Hepatocyte (in vitro differentiated cells): Measurements from ENCODE around the gene APOA4. TPM values are rescaled to one million over a fixed set of nuclear protein-coding genes. Genes with fewer than 3 reads are reported as not detected.
A peak's percentile ranks its signal among the peaks of the same experiment; 100 is the strongest.

Source experiments
- DNase-seq: peaks from one replicate; pipeline ENCODE4 v3.0.0-alpha.2; 2016; ENCODE audit warnings: low spot score
- H2AFZ ChIP-seq: fragments of 200-600 bp; sonication (generic); 2 replicates; pipeline ENCODE4 v1.6.0; 2016; ENCODE audit warnings: antibody characterized with exemption, mild to moderate bottlenecking
- H3K27ac ChIP-seq: fragments of 200-600 bp; sonication (generic); 2 replicates; pipeline ENCODE4 v1.5.1; 2016; ENCODE audit warnings: mild to moderate bottlenecking
- H3K27me3 ChIP-seq: fragments of 200-600 bp; sonication (generic); 2 replicates; pipeline ENCODE4 v1.6.1; 2016
- H3K36me3 ChIP-seq: fragments of 200-600 bp; sonication (generic); replicated peaks from 2 replicates; pipeline ENCODE4 v1.5.1; 2016; ENCODE audit warnings: low read depth; ENCODE audit not compliant: insufficient read depth
- H3K4me1 ChIP-seq: fragments of 200-600 bp; sonication (generic); 2 replicates; pipeline ENCODE4 v1.5.1; 2016; ENCODE audit warnings: mild to moderate bottlenecking, moderate library complexity; ENCODE audit not compliant: insufficient read depth
- H3K4me2 ChIP-seq: fragments of 200-600 bp; sonication (generic); 2 replicates; pipeline ENCODE4 v1.6.0; 2016
- H3K4me3 ChIP-seq: fragments of 200-600 bp; sonication (generic); 2 replicates; pipeline ENCODE4 v1.5.1; 2016; ENCODE audit warnings: mild to moderate bottlenecking
- H3K79me2 ChIP-seq: fragments of 200-600 bp; sonication (generic); 2 replicates; pipeline ENCODE4 v1.6.0; 2017; ENCODE audit warnings: mild to moderate bottlenecking
- H3K9me2 ChIP-seq: fragments of 200-600 bp; sonication (generic); replicated peaks from 2 replicates; pipeline ENCODE4 v1.6.0; 2017; ENCODE audit warnings: mild to moderate bottlenecking; ENCODE audit not compliant: insufficient read depth
- H3K9me3 ChIP-seq: fragments of 200-600 bp; sonication (generic); 2 replicates; pipeline ENCODE4 v1.5.1; 2016; ENCODE audit warnings: low read depth, mild to moderate bottlenecking
- H4K20me1 ChIP-seq: fragments of 200-600 bp; sonication (generic); 2 replicates; pipeline ENCODE4 v1.6.0; 2016; ENCODE audit warnings: mild to moderate bottlenecking; ENCODE audit not compliant: insufficient read depth, poor library complexity, severe bottlenecking
- EZH2 ChIP-seq: fragments of 200-600 bp; sonication (generic); IDR thresholded peaks from 2 replicates; pipeline ENCODE4 v1.6.1; 2016; ENCODE audit warnings: antibody characterized with exemption, mild to moderate bottlenecking, borderline replicate concordance
- EZH2phosphoT487 ChIP-seq: fragments of 200-600 bp; sonication (generic); IDR thresholded peaks from one replicate; pipeline ENCODE4 v1.6.1; 2018; ENCODE audit warnings: antibody characterized with exemption, mild to moderate bottlenecking, low read depth, moderate library complexity; ENCODE audit not compliant: unreplicated experiment, severe bottlenecking
- WGBS: methylation state at CpG from one replicate; pipeline ENCODE4 v1.1.6; 2016; ENCODE audit warnings: low lambda C conversion rate; ENCODE audit errors: missing lambda C conversion rate; 5-methylcytosine and 5-hydroxymethylcytosine counted together
- polyA plus RNA-seq: library from polyadenylated mRNA; unstranded; fragments of >200 nt; fragmentation: Nextera tagmentation; extraction: Ambion mirVana; gene quantifications from 2 replicates; pipeline ENCODE4 v1.2.1, GENCODE V29; 2016
- total RNA-seq: library from RNA; depleted of rRNA; stranded (reverse); fragments of >200 nt; gene quantifications from 2 replicates; pipeline ENCODE4 v1.2.3, GENCODE V29; 2014
- TF ChIP-seq, protein P1 (sequence below): fragments of 200-600 bp; sonication (generic); IDR thresholded peaks from 2 replicates; pipeline ENCODE4 v1.5.1; 2016; ENCODE audit warnings: antibody characterized with exemption, mild to moderate bottlenecking; ENCODE audit not compliant: poor library complexity

Gene APOA4
- total and polyA plus RNA-seq, 2 experiments from 2014 or later, result 810 to 1,133 TPM

DNA sequence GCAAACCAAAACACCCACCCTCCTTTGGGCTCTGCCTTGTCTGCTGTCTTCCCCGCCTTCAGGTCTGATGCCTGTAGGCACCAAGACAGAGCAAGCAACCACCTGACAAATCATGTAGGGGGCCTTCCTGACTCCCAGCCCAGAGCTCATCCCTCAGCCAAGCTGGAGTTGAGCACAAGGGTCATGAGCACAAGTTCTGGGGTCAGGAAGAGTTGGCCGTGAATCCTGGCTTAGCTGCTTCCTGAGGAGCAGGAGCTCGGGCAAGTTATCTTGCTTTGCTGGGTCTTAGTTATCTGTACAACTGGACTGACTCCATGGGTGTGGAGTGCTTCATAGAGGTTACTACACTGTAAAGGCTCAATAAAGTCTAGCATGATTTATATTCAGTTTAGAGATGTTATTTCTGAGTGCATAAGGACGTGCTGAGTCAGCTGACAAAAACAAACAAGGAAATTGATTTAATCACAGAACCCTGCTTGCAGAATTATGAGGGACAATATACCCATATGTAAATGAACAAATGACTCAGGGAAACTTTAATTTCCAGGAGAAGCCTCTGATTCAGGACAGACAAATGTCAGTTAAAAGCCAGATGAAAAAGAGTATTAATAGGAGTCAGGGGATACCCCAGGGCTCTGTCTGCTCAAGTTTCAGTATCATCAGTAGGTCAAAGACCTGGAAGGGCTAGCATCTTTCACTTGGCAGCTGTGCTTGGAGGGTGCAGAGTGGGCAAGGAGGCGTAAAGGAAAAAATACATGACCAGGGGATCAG, 29.3 kb upstream of the APOA4 start:
- Histone ChIP-seq H3K79me2 (no peaks in the 10 kb centered on the region), H3K36me3 (no peaks in the 10 kb centered on the region), H3K4me3 (no peak overlapping the region), H3K4me1 (peaks cover 29% of the 10 kb centered on the region), H2AFZ (no peak overlapping the region), H3K9me2 (no peaks in the 10 kb centered on the region), H3K4me2 (peak overlapping the region; percentile 21), H3K27ac (peak overlapping the region; percentile 78), H4K20me1 (no peaks in the 10 kb centered on the region), H3K9me3 (no peaks in the 10 kb centered on the region), H3K27me3 (no peaks in the 10 kb centered on the region)
- TF ChIP-seq EZH2 (no peak), EZH2phosphoT487 (no peak)
- TF ChIP-seq, protein P1, sequence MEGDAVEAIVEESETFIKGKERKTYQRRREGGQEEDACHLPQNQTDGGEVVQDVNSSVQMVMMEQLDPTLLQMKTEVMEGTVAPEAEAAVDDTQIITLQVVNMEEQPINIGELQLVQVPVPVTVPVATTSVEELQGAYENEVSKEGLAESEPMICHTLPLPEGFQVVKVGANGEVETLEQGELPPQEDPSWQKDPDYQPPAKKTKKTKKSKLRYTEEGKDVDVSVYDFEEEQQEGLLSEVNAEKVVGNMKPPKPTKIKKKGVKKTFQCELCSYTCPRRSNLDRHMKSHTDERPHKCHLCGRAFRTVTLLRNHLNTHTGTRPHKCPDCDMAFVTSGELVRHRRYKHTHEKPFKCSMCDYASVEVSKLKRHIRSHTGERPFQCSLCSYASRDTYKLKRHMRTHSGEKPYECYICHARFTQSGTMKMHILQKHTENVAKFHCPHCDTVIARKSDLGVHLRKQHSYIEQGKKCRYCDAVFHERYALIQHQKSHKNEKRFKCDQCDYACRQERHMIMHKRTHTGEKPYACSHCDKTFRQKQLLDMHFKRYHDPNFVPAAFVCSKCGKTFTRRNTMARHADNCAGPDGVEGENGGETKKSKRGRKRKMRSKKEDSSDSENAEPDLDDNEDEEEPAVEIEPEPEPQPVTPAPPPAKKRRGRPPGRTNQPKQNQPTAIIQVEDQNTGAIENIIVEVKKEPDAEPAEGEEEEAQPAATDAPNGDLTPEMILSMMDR, result no peak
- DNase-seq, result peak; percentile 58
- WGBS, result 60% methylated on average over 5 of the region's 5 CpGs

DNA sequence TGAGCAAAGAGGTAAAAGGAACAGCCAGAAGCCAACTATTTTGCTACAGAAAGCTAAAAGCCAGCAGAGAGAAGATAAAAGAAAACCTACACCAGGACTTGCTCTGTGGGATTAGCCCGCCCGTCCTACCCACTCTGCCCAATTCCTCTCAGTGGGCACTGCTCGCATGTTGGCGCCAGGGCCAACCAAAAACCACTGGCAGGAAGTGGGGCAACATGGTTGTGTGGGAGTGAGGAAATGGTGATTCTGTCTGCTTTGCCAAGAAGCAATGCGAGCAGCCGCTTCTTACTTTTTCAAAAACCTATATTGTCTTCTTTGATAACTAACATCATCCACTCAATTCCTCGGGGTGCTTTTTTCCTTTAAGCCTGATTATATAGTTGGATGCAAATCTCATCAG, 28.5 kb upstream of the APOA4 start:
- Histone ChIP-seq H3K4me2 (peak overlapping the region; percentile 21), H3K27ac (peak overlapping the region; percentile 78), H3K9me2 (no peaks in the 10 kb centered on the region), H4K20me1 (no peaks in the 10 kb centered on the region), H3K4me1 (peaks cover 29% of the 10 kb centered on the region), H3K36me3 (no peaks in the 10 kb centered on the region), H3K9me3 (no peaks in the 10 kb centered on the region), H3K79me2 (no peaks in the 10 kb centered on the region), H3K4me3 (no peak overlapping the region), H2AFZ (no peak overlapping the region), H3K27me3 (no peaks in the 10 kb centered on the region)
- DNase-seq, result no peak
- no peak for TF ChIP-seq EZH2
- TF ChIP-seq, protein P1, result no peak
- no peak for TF ChIP-seq EZH2phosphoT487
- WGBS, result 95% methylated on average over 7 of the region's 7 CpGs

DNA sequence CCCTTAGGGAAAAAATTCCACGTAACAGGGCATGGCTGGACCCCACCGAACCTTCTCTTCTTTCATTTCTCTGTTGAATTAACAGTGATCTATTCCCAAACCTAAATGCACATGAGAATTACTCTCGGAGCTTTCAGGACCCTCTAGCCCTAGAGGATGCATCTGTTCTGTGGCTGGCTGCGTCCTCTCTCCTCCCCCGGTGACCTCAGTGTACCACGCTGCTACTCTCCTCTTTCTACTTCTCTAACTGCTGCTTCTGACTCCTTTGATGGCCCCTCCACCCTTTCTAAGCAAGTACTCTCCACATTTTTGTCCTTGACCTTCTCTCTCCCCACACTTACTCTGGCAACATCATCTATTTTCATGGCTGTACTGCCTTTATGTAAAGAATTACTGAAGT, 26.4 kb upstream of the APOA4 start:
- H4K20me1 ChIP-seq, result no peaks in the 10 kb centered on the region
- no peak overlapping the region for H3K4me2 ChIP-seq
- H3K9me2 ChIP-seq, result no peaks in the 10 kb centered on the region
- DNase-seq, result no peak
- WGBS, result 96% methylated on average over 6 of the region's 6 CpGs
- H3K36me3 ChIP-seq, result no peaks in the 10 kb centered on the region
- no peaks in the 10 kb centered on the region for H3K27me3 ChIP-seq
- H3K4me3 ChIP-seq, result no peak overlapping the region
- H3K4me1 ChIP-seq, result peaks cover 29% of the 10 kb centered on the region
- no peak overlapping the region for H2AFZ ChIP-seq
- H3K79me2 ChIP-seq, result no peaks in the 10 kb centered on the region
- no peaks in the 10 kb centered on the region for H3K9me3 ChIP-seq
- no peak overlapping the region for H3K27ac ChIP-seq
- TF ChIP-seq, protein P1, result no peak
- TF ChIP-seq EZH2phosphoT487, result no peak
- TF ChIP-seq EZH2, result no peak
